ENCODE results near the gene RND1.

RND1 gene

GRCh38 chr12:48883305-48884161 lies 17.9 kb upstream of the RND1 start:
- no peaks in the 10 kb centered on the region for H3K27me3 ChIP-seq (replicated peaks)
- peak overlapping the region; percentile 73 for H3K27ac ChIP-seq
- DNase-seq: peak; percentile 54
- H3K4me3 ChIP-seq (ENCODE audit: low read depth, low read length): no peak overlapping the region
- H3K36me3 ChIP-seq (replicated peaks): no peaks in the 10 kb centered on the region
- in situ Hi-C loops (cut with HindIII; ENCODE audit: low pct_ligation_motif_present, low sequenced_read_pairs): no loop called here
- TF ChIP-seq CTCF (IDR thresholded peaks at IDR 0.05; ENCODE audit: low read depth, low read length, missing control alignments): no peak

- no peaks in the 10 kb centered on the region for H3K36me3 ChIP-seq (replicated peaks)
- H3K27me3 ChIP-seq (replicated peaks): no peaks in the 10 kb centered on the region
- peak overlapping the region; percentile 73 for H3K27ac ChIP-seq
- H3K4me3 ChIP-seq (ENCODE audit: low read depth, low read length): no peak overlapping the region
- no peak for DNase-seq
- TF ChIP-seq CTCF (IDR thresholded peaks at IDR 0.05; ENCODE audit: low read depth, low read length, missing control alignments): no peak
- in situ Hi-C loops (cut with HindIII; ENCODE audit: low pct_ligation_motif_present, low sequenced_read_pairs): no loop called here
Measured at GRCh38 chr12:48882972-48883304, 17.3 kb upstream of the RND1 start.

GRCh38 chr12:48882315-48882687 lies 16.6 kb upstream of the RND1 start:
- in situ Hi-C loops (cut with HindIII; ENCODE audit: low pct_ligation_motif_present, low sequenced_read_pairs): no loop called here
- H3K36me3 ChIP-seq (replicated peaks): no peaks in the 10 kb centered on the region
- peak overlapping the region; percentile 73 for H3K27ac ChIP-seq
- H3K4me3 ChIP-seq (ENCODE audit: low read depth, low read length): peak overlapping the region; percentile 6
- no peaks in the 10 kb centered on the region for H3K27me3 ChIP-seq (replicated peaks)
- peak; percentile 68 for DNase-seq
- TF ChIP-seq CTCF (IDR thresholded peaks at IDR 0.05; ENCODE audit: low read depth, low read length, missing control alignments): no peak

GRCh38 chr12:48881686-48882314 lies 16.1 kb upstream of the RND1 start:
- TF ChIP-seq CTCF (IDR thresholded peaks at IDR 0.05; ENCODE audit: low read depth, low read length, missing control alignments): no peak
- no peaks in the 10 kb centered on the region for H3K27me3 ChIP-seq (replicated peaks)
- H3K36me3 ChIP-seq (replicated peaks): no peaks in the 10 kb centered on the region
- DNase-seq: no peak
- H3K4me3 ChIP-seq (ENCODE audit: low read depth, low read length): peak overlapping the region; percentile 6
- in situ Hi-C loops (cut with HindIII; ENCODE audit: low pct_ligation_motif_present, low sequenced_read_pairs): no loop called here
- peak overlapping the region; percentile 73 for H3K27ac ChIP-seq

GRCh38 chr12:48880647-48881046 lies 15.0 kb upstream of the RND1 start:
- in situ Hi-C loops (cut with HindIII; ENCODE audit: low pct_ligation_motif_present, low sequenced_read_pairs): no loop called here
- H3K27ac ChIP-seq: no peak overlapping the region
- DNase-seq: no peak
- H3K4me3 ChIP-seq (ENCODE audit: low read depth, low read length): no peak overlapping the region
- H3K27me3 ChIP-seq (replicated peaks): no peaks in the 10 kb centered on the region
- no peak for TF ChIP-seq CTCF (IDR thresholded peaks at IDR 0.05; ENCODE audit: low read depth, low read length, missing control alignments)
- H3K36me3 ChIP-seq (replicated peaks): no peaks in the 10 kb centered on the region

Data from brain microvascular endothelial cell (primary cell).